Measurements from ENCODE around the gene FBXL4. TPM values are rescaled to one million over a fixed set of nuclear protein-coding genes. Genes with fewer than 3 reads are reported as not detected.
"Not testable (repeated sequence)": the region's sequence is repeated elsewhere in the genome, so short reads cannot be mapped to it uniquely, and the experiment has no call there.

The FBXL4 gene
- total RNA-seq, 4 donors from 2014 or later = 16.7 to 40.9 (median 35.8) TPM

GRCh38 chr6:98909236-98909635 is 38.5 kb downstream of the FBXL4 start:
- Histone ChIP-seq H3K4me1 (no peaks in the 10 kb centered on the region), H3K4me3 (no peak overlapping the region), H3K27me3 (no peaks in the 10 kb centered on the region), H3K36me3 (no peaks in the 10 kb centered on the region), H3K27ac (no peak overlapping the region), H3K9me3 (peaks cover 0 to 8% of the 10 kb centered on the region in 2 donors)
- no peak for DNase-seq
- intact Hi-C loops (cut with DNase I; ENCODE audit: low total_unique reads) = no loop called here
- TF ChIP-seq CTCF (IDR thresholded peaks at IDR 0.05) (no peak), POLR2A (IDR thresholded peaks at IDR 0.05) (no peak)

DNA sequence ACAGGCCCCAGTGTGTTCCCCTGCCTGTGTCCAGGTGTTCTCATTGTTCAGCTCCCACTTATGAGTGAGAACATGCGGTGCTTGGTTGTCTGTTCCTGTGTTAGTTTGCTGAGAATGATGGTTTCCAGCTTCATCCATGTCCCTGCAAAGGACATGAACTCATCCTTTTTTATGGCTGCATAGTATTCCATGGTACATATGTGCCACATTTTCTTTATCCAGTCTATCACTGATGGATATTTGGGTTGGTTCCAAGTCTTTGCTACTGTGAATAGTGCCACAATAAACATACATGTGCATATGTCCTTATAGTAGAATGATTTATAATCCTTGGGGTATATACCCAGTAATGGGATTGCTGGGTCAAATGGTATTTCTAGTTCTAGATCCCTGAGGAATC is 41.4 kb downstream of the FBXL4 start:
- DNase-seq; H3K27me3 ChIP-seq; H3K4me1 ChIP-seq; H3K4me3 ChIP-seq; intact Hi-C loops (cut with DNase I; ENCODE audit: low total_unique reads); H3K27ac ChIP-seq; H3K9me3 ChIP-seq; H3K36me3 ChIP-seq: not testable (repeated sequence)

- Histone ChIP-seq H3K4me1 (no peaks in the 10 kb centered on the region), H3K4me3 (no peak overlapping the region), H3K36me3 (no peaks in the 10 kb centered on the region), H3K27ac (no peak overlapping the region), H3K9me3 (no peaks in the 10 kb centered on the region), H3K27me3 (no peaks in the 10 kb centered on the region)
- no peak for DNase-seq
- TF ChIP-seq POLR2A (IDR thresholded peaks at IDR 0.05) (no peak), CTCF (IDR thresholded peaks at IDR 0.05) (no peak)
- intact Hi-C loops (cut with DNase I; ENCODE audit: low total_unique reads) = no loop called here
Observed at GRCh38 chr6:98905759-98906158, 42.0 kb downstream of the FBXL4 start.

DNA sequence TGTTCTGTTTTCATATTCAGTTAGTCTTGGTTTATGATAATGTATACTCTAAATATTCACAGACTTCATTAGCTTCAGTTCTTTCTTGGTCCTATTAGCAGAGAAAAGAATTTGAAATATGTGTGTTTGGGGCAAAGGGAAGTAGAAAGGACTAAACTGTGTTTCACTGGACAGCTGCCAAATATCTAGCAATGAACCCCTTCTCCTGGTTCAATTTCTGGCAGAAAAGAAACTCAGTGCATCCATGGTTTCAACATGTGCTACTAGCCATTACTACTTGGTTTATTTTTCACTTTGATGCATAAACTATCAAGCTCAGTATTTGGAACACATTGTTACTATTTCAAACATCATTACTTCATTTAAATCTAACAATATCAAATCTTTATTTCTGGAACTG is 43.6 kb downstream of the FBXL4 start:
- intact Hi-C loops (cut with DNase I; ENCODE audit: low total_unique reads) = no loop called here
- DNase-seq = no peak
- Histone ChIP-seq H3K36me3 (no peaks in the 10 kb centered on the region), H3K4me3 (no peak overlapping the region), H3K4me1 (no peaks in the 10 kb centered on the region), H3K27me3 (no peaks in the 10 kb centered on the region), H3K27ac (no peak overlapping the region), H3K9me3 (no peaks in the 10 kb centered on the region)
- no peak for TF ChIP-seq POLR2A (IDR thresholded peaks at IDR 0.05)
- TF ChIP-seq CTCF (IDR thresholded peaks at IDR 0.05) = no peak

GRCh38 chr6:98900706-98901105 is 47.0 kb downstream of the FBXL4 start:
- no peak for TF ChIP-seq POLR2A (IDR thresholded peaks at IDR 0.05)
- no peak for TF ChIP-seq CTCF (IDR thresholded peaks at IDR 0.05)
- intact Hi-C loops (cut with DNase I; ENCODE audit: low total_unique reads) = no loop called here
- H3K9me3 ChIP-seq = no peaks in the 10 kb centered on the region
- no peak overlapping the region for H3K4me3 ChIP-seq
- H3K36me3 ChIP-seq = no peaks in the 10 kb centered on the region
- H3K4me1 ChIP-seq = no peaks in the 10 kb centered on the region
- DNase-seq = no peak
- H3K27ac ChIP-seq = no peak overlapping the region
- no peaks in the 10 kb centered on the region for H3K27me3 ChIP-seq

- Histone ChIP-seq H3K9me3 (no peaks in the 10 kb centered on the region), H3K27ac (no peak overlapping the region), H3K36me3 (no peaks in the 10 kb centered on the region), H3K27me3 (no peaks in the 10 kb centered on the region), H3K4me1 (no peaks in the 10 kb centered on the region), H3K4me3 (no peak overlapping the region)
- intact Hi-C loops (cut with DNase I; ENCODE audit: low total_unique reads) = no loop called here
- TF ChIP-seq CTCF (IDR thresholded peaks at IDR 0.05) = no peak
- no peak for TF ChIP-seq POLR2A (IDR thresholded peaks at IDR 0.05)
- DNase-seq = no peak
Observed at GRCh38 chr6:98894810-98895209, 52.9 kb downstream of the FBXL4 start.
